ENCODE measurements around the gene PSEN2.
A peak's percentile ranks its signal among the peaks of the same experiment; 100 is the strongest.

PSEN2 gene

DNA sequence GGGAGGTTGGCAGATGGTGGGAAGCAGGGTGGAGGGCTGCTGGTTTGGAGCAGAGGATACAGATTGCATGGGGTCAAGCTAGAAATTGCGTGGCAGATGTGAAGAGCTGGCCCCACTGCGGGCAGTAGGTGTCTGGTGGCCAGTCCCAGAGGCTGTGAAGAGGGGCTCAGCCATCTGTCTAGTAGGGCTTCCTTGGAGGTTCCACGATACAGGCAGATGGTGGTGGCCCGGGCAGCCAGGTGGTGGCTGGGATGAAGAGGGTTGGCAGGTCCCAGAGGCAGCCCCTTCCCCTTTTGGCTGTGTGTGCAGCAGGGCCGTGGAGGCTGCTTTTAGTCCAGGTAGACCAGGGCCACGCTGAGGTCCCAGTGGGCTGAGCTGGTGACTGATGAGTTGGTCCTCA, 16.6 kb downstream of the PSEN2 start:
- DNase-seq: no peak

DNA sequence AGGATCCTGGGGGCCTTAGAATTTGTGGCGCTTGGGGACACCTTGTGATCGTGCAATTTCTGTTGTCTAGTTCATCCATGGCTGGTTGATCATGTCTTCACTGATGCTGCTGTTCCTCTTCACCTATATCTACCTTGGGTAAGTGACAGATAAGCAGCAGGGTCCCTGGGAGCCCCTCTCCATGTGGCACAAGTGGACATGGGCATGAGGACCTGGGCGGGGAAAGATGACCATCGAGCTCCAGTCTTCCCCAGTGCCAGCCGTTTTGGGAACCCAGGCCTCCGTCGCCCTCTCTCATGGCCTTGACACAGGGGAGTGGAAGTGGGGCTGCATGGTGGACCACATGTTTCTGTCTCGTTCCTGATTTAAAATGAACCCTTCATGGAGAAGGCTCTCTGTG, 17.6 kb downstream of the PSEN2 start:
- DNase-seq: no peak

DNA sequence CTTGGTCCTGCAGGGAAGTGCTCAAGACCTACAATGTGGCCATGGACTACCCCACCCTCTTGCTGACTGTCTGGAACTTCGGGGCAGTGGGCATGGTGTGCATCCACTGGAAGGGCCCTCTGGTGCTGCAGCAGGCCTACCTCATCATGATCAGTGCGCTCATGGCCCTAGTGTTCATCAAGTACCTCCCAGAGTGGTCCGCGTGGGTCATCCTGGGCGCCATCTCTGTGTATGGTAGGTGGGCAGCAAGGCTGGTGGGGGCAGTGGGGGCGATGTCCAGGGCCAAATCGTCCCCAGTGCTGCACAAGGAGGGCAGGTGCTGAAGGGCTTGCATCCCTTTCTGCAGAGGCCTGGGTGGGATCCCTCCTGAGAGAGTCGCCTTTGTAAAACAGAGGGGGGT, 18.4 kb downstream of the PSEN2 start:
- DNase-seq: no peak

DNA sequence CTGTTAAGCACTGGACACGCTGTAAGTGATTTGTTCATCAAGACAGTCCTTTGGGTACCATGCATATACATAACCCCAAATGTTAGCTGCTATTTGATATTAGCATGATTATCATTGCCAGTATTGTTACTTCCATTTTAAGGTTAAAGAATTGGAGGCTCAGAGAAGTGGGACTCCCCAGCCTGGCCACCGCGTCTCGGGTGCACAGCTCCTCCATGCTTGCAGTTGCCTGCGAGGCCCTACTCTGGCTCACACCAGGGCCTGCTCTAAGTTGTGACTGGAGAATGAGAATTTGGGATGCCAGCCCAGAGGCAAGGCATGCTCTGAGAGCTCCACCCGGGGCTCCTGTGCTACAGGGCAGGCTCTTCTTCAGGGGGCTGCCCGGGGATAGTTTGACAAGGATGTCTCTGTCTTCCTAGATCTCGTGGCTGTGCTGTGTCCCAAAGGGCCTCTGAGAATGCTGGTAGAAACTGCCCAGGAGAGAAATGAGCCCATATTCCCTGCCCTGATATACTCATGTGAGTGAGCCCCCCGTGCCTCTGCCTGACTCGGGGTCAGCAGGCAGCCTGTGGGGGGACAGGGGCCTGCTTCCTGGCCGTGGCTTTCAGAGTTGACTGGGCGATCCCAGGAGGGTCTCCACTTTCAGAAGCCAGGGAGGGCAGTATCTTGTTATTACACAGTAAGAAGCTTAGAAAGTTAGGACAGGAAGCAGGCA, 19.4 kb downstream of the PSEN2 start:
- DNase-seq: no peak

DNA sequence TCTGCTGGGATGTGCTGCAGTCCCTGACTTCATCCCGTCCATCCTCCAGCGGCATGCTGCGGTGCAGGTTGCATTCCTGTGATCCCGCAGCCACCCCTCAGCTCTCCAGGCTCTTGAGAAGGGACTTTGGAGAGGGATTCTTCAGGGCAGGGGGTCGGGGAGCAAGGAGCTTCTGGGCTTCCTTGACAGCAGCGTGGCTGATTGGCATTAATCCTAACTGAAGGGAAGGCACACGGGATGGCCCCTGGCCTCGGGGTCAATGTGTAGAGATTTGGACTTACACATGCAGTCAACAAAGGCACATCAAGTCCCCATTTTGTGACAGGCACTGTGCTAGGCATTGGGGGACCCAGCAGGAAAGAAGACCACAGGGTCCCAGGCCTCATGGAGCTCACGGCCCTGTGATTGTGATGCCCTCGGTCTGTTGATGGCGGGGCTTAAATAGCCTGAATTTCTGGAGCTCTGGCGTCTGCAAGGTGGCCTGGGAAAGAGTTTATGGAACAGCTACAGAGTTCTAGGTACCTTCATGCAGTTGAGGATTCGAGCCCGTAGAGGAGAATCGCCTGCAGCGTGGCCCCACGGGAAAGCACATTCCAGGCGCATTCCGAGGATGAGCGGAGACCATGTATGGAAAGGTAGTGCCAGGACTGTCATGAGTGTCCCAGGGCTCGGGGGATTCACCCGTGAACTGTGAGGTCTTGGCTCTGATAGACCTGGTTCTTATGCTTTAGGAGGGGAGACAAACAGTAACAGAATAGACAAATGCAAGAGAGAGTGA, 20.1 kb downstream of the PSEN2 start:
- DNase-seq: no peak

DNA sequence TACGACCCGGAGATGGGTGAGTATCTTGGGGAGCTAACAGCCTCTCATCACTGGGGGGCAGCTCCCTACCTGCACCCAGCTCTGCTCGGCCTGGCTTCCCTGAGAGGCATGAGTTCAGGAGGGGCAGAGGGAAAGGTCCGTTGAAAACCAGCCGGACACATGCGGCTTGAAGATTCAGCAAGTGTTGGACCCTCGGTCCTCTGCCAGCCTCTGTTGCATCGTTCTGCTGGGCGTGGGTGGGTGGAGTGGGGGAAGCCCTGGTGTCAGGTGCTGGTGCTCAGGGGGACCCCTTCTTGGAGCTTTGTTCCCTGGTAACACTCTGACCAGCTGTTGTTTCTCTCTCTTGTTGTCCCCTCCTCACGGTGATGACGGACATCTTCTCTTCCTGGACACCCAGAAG, 20.9 kb downstream of the PSEN2 start:
- no peak for DNase-seq

DNA sequence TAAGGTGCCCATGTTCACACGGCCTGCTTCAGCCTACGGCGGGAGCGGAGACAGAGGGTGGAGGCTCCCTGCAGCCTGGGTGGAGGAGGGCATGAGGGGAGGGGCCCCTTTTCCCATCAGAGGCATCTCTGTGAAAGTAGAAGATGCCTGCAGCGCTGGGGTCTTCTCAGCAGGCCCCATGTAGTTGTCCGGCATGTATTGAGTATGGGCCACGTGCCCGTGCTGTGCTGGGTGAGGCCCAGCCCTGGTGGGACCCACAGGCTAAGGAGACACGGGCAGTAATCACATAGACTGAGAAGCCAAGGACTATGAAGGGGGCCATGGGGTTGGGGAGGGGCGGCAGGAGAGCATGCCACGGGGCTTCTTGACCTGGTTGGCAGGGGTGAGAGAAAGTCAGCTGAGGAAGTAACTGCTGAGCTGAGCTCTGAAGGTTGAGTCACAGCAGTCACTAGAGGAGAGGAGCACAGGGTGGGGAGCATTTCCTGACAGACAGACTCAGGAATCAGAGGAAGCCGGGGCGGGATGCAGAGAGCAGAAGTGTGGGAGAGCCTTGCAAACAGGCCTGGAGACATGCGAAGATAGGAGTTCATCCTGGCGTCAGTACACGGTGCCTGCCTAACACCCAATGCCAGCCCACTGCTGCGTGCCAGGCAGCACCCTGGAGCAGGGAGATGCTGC, 21.6 kb downstream of the PSEN2 start:
- DNase-seq: no peak

DNA sequence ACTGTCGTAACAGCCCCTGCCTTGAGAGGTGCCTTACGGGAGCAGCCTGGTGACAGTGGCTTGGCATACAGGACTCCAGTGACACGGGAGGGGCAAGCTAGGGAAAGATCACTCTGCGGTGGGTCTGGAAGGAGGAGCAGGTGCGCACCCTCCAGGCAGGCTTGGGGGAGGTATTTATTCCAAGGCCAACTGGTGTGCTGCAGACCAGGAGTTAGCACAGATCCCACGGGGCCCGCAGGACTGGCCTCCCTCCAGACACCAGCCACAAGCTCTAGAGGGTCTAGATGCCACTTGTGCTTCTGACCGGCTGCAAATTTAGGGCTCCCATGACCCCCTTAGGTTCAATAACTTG, 22.1 kb downstream of the PSEN2 start:
- DNase-seq: no peak

DNA sequence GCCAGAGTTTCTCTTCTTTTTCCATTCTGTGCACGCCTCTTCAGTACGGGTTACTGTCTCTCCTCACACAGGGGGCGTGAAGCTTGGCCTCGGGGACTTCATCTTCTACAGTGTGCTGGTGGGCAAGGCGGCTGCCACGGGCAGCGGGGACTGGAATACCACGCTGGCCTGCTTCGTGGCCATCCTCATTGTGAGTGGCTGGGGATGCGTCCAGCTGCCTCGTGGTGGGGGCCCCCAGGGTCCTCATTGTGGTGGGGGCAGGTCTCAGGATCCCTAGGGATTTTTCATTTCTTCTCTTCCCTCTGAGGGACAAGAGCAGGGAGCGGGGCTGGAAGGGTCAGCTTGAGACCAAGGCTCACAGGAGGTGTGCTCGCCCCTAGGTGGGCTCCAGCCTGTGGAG, 23.5 kb downstream of the PSEN2 start:
- DNase-seq: no peak

DNA sequence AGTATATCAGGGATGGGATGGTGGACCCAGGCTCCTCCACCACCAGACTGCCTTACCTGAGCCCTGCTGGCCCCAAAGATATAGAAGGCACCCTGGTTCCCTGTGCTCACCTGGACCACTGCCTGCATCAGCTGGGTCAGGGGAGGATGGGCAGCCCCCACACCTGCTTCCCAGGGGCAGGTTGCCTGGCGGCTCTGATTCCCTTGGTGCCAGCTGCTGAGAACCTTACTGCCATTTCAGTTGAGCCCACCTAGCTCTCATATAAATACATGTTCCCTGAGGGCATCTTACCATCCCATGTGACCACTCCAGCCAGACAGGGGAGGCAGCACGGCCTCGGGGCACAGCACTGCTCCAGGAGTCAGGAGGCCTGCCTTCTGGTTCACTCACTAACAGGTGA, 24.4 kb downstream of the PSEN2 start:
- no peak for DNase-seq

DNA sequence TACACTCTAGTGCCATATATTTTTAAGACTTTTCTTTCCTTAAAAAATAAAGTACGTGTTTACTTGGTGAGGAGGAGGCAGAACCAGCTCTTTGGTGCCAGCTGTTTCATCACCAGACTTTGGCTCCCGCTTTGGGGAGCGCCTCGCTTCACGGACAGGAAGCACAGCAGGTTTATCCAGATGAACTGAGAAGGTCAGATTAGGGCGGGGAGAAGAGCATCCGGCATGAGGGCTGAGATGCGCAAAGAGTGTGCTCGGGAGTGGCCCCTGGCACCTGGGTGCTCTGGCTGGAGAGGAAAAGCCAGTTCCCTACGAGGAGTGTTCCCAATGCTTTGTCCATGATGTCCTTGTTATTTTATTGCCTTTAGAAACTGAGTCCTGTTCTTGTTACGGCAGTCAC, 25.2 kb downstream of the PSEN2 start:
- DNase-seq: no peak

DNA sequence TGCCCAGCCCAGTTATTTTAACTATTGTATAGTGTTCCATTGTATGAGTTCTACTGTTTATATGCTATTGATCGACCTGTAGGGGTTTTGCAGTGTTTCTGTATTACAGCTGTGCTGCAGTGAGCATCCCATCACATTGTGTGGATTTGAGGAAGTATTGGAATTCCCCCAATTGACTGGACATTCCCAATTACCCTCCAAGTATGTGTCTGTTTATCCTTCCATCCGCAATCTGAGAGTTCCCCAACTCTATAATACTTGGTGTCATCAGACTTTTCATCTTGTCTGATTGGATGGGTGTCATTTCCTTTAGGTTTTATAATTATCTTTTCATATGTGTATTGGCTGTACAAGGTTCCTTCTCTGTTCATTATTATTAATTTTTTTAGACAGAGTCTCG, 27.8 kb downstream of the PSEN2 start:
- no peak for DNase-seq

DNA sequence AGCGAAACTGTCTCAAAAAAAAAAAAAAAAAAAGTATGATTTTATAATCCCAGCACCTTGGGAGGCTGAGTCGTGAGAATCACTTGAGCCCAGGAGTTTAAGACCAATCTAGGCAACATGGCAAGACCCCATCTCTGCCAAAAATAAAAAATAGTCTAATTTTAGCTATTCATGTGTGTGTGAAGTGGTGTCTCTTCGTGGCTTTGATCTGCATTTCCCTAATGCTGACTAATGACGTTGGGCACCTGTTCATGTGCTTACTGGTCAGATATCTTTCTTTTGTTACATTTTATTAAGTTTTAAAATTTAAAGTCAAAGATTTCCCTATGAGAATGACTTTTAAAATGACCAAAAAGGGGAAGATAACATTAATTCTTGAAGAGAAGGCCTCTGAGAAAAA, 31.0 kb downstream of the PSEN2 start:
- no peak for DNase-seq

DNA sequence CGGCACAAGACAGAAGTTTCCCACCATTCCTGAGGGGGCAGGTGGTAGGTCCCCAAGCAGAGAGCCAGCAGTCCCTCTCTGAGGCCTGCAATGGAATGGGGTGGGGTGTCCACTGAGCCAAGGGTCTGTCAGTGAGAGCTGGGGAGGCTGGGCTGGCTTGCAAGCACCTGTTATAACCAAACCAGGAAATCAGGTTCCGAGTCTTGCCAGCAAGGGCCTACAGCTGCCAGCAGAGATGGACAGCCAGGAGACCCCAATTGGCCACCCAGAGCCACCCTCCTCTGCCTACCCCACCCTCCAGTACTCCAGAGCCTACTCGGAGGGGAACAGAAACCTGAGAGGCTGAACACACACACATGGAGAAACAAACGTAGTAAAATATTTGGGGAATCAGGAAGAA, 32.2 kb downstream of the PSEN2 start:
- no peak for DNase-seq

DNA sequence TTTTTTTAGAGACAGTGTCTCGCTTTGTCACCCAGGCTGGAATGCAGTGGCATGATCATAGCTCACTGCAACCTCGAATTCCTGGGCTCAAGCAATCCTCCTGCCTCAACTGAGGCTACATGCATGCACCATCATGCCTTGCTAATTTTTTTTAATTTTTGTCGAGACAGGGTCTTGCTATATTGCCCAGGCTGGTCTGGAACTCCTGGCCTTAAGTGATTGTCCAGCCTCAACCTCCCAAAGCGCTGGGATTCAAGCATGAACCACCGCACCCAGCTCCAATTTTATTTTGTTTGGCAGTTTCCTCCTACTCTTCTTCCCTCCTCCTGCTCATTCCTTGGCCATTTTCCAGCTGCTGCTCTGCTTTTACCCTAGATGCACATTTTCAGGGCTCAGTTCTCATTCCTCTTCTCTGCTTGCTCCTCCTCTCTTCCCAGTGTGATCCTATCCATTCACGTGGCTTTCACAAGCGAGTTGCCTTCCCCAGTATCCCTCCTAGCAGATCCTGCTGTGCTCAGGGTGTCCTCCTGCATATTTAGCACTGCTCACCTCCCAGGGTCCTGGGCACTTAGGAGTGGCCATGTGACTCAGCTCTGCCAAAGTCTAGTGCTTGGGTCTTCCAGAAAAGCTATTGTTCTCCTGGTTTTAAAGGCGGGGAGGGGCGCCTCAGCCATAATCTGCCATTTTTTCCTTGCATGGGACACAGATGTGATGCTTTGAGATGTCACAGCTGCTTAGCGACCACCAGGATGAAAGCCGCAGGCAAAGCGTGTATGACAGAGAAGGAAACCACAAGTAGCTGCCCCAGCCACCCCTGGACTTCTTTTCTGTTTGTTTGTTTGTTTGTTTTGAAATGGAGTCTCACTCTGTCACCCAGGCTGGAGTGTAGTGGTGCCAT, 33.7 kb downstream of the PSEN2 start:
- no peak for DNase-seq

DNA sequence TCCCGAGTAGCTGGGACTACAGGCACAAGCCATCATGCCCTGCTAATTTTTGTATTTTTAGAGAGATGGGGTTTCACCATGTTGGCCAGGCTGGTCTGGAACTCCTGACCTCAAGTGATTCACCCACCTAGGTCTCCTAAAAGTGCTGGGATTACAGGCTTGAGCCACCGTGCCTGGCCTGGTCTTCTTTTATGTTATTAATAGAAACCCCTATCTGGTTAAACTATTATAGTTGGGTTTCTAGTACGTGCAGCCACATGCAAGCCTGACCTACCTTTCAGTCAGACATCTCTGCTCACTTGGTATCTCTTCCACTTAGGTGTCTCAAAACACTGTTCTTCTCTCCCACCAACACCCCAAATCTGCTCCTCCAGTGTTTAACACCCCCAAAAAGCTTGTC, 34.4 kb downstream of the PSEN2 start:
- DNase-seq: no peak

DNA sequence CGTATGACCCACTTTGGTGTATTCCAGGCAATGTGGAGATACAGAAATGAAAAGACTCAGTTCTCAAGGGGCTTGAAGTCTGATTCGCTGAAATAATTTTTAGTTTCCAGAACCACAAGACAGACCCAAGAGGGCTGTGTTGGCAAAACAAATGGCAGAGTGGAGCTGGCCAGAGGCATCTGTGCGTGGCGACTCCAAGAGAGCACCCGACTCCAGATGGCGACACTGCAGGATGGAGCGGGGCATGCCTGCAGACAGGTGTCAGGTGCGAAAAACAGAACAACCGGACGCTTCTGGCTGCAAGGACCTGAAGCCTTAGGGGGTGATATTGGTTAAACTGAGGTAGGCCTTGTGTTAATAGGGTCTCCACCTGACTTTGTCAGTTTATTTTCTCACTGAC, 38.0 kb downstream of the PSEN2 start:
- no peak for DNase-seq

DNA sequence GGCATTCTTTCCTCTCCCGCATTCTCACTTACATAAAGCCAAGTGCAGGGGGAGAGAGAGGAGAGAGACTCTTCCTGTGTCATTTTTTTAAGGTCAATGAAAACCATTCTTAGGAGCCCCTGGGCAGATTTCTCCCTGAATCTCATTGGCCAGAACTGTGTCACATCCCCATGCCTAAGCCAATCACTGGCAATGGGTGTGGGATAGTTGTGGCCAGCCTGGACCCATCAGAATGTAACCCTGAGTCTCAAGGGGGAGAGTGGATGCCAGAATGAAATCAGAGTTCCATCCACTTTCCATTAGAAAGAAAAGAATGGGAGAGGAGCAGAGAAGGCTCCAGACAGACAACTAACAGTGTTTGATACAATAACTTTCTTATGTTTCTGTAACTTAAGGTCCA, 38.5 kb downstream of the PSEN2 start:
- DNase-seq: no peak

DNA sequence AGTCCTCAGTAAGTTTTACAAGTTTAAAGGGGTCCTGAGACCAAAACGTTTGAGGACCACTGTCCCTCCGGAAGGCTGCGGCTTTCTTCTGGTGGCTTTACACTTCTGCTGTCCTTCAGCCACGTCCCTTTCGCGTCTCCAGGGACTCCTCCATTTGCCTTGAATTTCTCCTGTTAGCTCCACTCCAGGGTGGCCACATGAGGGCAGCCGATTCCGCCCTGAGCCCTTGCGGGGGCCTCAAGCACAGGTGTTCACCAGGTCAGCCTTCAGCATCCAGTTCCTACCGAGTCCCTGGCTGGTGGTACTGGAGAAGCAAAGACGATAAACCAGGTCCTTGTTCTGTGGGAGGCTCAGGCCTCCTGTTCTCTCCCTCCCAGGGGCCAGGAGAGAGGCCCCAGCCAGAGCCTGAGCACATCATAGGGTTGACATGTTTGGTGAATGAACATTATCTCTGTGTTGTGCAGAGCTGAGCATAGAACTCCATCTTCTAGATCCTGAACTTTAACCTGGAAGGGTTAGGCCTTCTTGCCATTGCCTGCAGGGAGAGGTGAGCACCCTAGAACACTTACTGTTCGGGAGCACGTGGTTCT, 42.3 kb downstream of the PSEN2 start:
- DNase-seq: peak; percentile 76

DNA sequence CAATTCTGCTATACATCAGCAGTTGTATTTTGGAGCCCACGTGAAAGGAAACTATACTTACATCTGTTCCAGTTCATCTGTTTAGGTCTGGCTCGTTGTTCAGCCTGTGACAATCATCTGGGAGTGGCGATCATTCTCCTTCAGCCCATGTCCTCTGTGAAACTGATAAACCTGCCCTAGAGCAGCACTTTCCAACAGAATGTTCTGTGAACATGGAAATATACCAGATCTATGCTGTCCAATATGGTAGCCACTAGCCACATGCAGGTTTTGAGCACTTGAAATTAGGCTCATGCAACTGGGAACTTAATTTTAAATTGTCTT, 45.2 kb downstream of the PSEN2 start:
- peak; percentile 77 for DNase-seq

DNA sequence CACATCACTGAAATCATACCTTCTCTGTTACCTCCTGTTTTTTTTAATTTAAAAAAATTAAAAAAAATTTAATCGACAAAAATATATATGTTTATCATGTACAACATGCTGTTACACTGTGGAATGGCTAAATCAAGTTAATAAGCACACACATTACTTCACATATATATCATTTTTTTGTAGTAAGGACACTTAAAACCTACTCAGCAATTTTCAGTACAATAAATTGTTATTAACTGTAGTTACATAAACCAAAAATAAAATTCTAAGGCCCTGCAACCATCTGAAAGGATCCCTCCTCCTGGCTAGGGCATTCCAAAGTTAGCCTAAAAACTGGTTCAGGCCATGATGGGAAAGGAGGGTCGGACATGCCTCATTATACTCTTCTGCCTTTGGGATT, 46.1 kb downstream of the PSEN2 start:
- DNase-seq: no peak

DNA sequence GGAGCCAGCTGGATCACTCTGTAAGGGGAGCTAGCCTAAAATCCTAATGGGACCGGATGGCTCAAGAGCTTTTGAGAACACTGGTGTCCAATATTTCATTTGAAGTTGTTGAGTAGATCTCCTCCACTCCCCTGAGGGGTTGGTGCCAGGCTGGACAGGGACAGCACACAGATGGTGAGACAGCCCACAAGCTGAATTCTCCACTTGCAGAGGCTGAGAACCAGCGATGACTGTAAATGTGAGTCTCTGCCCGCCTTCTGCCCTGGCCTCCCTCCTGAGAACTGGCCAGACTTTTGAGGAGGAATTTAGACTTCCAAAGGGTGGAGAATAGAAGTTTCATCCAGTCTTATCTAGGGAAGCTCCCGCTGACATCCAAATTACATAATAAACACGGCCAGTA, 49.2 kb downstream of the PSEN2 start:
- DNase-seq: no peak

DNA sequence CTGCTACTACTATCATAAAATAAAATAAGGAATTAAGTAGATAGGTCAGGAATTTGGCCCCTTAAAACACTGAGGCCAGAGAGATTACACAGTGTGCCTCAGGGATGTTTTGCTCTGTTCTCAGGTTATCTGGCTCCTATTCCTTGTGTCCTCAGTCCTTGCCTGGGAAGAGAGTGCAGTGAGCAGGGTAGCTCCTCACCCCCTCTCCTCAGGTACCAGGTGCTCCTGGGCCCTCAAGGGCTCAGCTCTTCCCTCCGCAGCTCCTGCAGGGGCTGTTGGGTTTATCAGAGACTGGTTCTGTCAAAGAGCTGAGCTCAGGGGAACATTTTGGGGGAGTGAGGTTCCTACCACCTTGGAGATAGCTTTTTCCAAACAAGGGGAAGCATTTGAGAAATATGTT, 49.6 kb downstream of the PSEN2 start:
- no peak for DNase-seq
